Measurements from ENCODE around the gene NFKB1. TPM values are rescaled to one million over a fixed set of nuclear protein-coding genes. Genes with fewer than 3 reads are reported as not detected.
"Not testable (repeated sequence)": the region's sequence is repeated elsewhere in the genome, so short reads cannot be mapped to it uniquely, and the experiment has no call there.

NFKB1 gene
- total and polyA plus RNA-seq, 2 donors (not counting 1 experiment from before 2014, with no cell fraction given), result 20.9 to 32.5 TPM

GRCh38 chr4:102569200-102569599 is 68.0 kb downstream of the NFKB1 start:
- H3K27ac ChIP-seq (ENCODE audit: insufficient read depth, low read length), result no peak overlapping the region
- H3K9ac ChIP-seq (ENCODE audit: insufficient read depth, low read length), result no peak overlapping the region
- H2AFZ ChIP-seq (ENCODE audit: low read length), result no peak overlapping the region
- no peaks in the 10 kb centered on the region for H3K36me3 ChIP-seq (ENCODE audit: control insufficient read depth, insufficient read depth, low read length)
- peak; percentile 25 to 75 for DNase-seq (ENCODE audit: low read depth in 2 of 2)
- no peak overlapping the region for H3K4me3 ChIP-seq (replicated peaks in 1 of 4; ENCODE audit: control extremely low read depth in 1 of 4, insufficient read depth in 1 of 4, low read depth in 3 of 4, low read length in 4 of 4)
- no peaks in the 10 kb centered on the region for H3K27me3 ChIP-seq (ENCODE audit: control insufficient read depth, insufficient read depth, low read length)
- H3K4me1 ChIP-seq (ENCODE audit: control insufficient read depth, extremely low read depth, insufficient read depth, low read length), result peaks cover 2% of the 10 kb centered on the region
- no peaks in the 10 kb centered on the region for H3K9me3 ChIP-seq (ENCODE audit: control insufficient read depth, insufficient read depth, low read depth, low read length)
- H3K79me2 ChIP-seq (ENCODE audit: control insufficient read depth, insufficient read depth, low read length), result no peaks in the 10 kb centered on the region
- peak overlapping the region; percentile 29 for H3K4me2 ChIP-seq (ENCODE audit: extremely low read depth, insufficient read depth, low read length)
- no peaks in the 10 kb centered on the region for H4K20me1 ChIP-seq (ENCODE audit: control insufficient read depth, extremely low read depth, insufficient read depth, low read length)
- TF ChIP-seq EZH2 (IDR thresholded peaks at IDR 0.05; ENCODE audit: low read length, missing control alignments) (no peak), CTCF (conservative IDR thresholded peaks at IDR 0.05 in 1 of 2, IDR thresholded peaks at IDR 0.05 in 1 of 2; ENCODE audit: low read depth in 1 of 2, low read length in 2 of 2) (no peak)

- H2AFZ ChIP-seq (ENCODE audit: low read length); H3K27me3 ChIP-seq (ENCODE audit: control insufficient read depth, insufficient read depth, low read length); DNase-seq (ENCODE audit: low read depth in 2 of 2); H3K9me3 ChIP-seq (ENCODE audit: control insufficient read depth, insufficient read depth, low read depth, low read length); H3K4me1 ChIP-seq (ENCODE audit: control insufficient read depth, extremely low read depth, insufficient read depth, low read length); H3K4me3 ChIP-seq (replicated peaks in 1 of 4; ENCODE audit: control extremely low read depth in 1 of 4, insufficient read depth in 1 of 4, low read depth in 3 of 4, low read length in 4 of 4); H3K27ac ChIP-seq (ENCODE audit: insufficient read depth, low read length); H4K20me1 ChIP-seq (ENCODE audit: control insufficient read depth, extremely low read depth, insufficient read depth, low read length); H3K4me2 ChIP-seq (ENCODE audit: extremely low read depth, insufficient read depth, low read length); H3K79me2 ChIP-seq (ENCODE audit: control insufficient read depth, insufficient read depth, low read length); H3K36me3 ChIP-seq (ENCODE audit: control insufficient read depth, insufficient read depth, low read length); H3K9ac ChIP-seq (ENCODE audit: insufficient read depth, low read length): not testable (repeated sequence)
These were observed 69.1 kb downstream of the NFKB1 start for GRCh38 chr4:102570211-102570610.

- no peak overlapping the region for H3K4me3 ChIP-seq (replicated peaks in 1 of 4; ENCODE audit: control extremely low read depth in 1 of 4, insufficient read depth in 1 of 4, low read depth in 3 of 4, low read length in 4 of 4)
These were observed 71.3 kb downstream of the NFKB1 start for GRCh38 chr4:102572452-102572851.

More at GRCh38 chr4:102572452-102572851, 71.3 kb downstream of the NFKB1 start:
- Histone ChIP-seq H3K79me2 (ENCODE audit: control insufficient read depth, insufficient read depth, low read length) (no peaks in the 10 kb centered on the region), H3K4me1 (ENCODE audit: control insufficient read depth, extremely low read depth, insufficient read depth, low read length) (no peaks in the 10 kb centered on the region), H3K27ac (ENCODE audit: insufficient read depth, low read length) (no peak overlapping the region), H3K4me2 (ENCODE audit: extremely low read depth, insufficient read depth, low read length) (no peak overlapping the region), H3K27me3 (ENCODE audit: control insufficient read depth, insufficient read depth, low read length) (no peaks in the 10 kb centered on the region), H3K36me3 (ENCODE audit: control insufficient read depth, insufficient read depth, low read length) (no peaks in the 10 kb centered on the region), H3K9ac (ENCODE audit: insufficient read depth, low read length) (no peak overlapping the region), H4K20me1 (ENCODE audit: control insufficient read depth, extremely low read depth, insufficient read depth, low read length) (no peaks in the 10 kb centered on the region), H3K9me3 (ENCODE audit: control insufficient read depth, insufficient read depth, low read depth, low read length) (no peaks in the 10 kb centered on the region), H2AFZ (ENCODE audit: low read length) (no peak overlapping the region)
- TF ChIP-seq CTCF (conservative IDR thresholded peaks at IDR 0.05 in 1 of 2, IDR thresholded peaks at IDR 0.05 in 1 of 2; ENCODE audit: low read depth in 1 of 2, low read length in 2 of 2) (no peak), EZH2 (IDR thresholded peaks at IDR 0.05; ENCODE audit: low read length, missing control alignments) (no peak)
- no peak for DNase-seq (ENCODE audit: low read depth in 2 of 2)
